Measurements from ENCODE around the gene NXF1. TPM values are rescaled to one million over a fixed set of nuclear protein-coding genes. Genes with fewer than 3 reads are reported as not detected.
A peak's percentile ranks its signal among the peaks of the same experiment; 100 is the strongest.

Gene NXF1
- total and polyA plus RNA-seq, 2 of the 13 experiments (the other 11 are each of a cell fraction or from before 2014, with no cell fraction given) = 30.4 to 30.9 TPM

- TF ChIP-seq TP53 (CRISPR knock-in tag; conservative IDR thresholded peaks at IDR 0.05) (no peak), THAP11 (CRISPR knock-in tag; IDR thresholded peaks at IDR 0.05) (no peak), KLF11 (CRISPR knock-in tag; IDR thresholded peaks at IDR 0.05) (no peak), ZSCAN9 (CRISPR knock-in tag; IDR thresholded peaks at IDR 0.05; ENCODE audit: borderline replicate concordance) (no peak), FIP1L1 (IDR thresholded peaks at IDR 0.05; ENCODE audit: borderline replicate concordance, insufficient read depth, low read depth, low read length) (no peak), TFE3 (CRISPR knock-in tag; IDR thresholded peaks at IDR 0.05) (no peak), RBAK (CRISPR knock-in tag; IDR thresholded peaks at IDR 0.05) (no peak), ZNF20 (CRISPR knock-in tag; IDR thresholded peaks at IDR 0.05) (no peak), ASH2L (IDR thresholded peaks at IDR 0.05; ENCODE audit: insufficient read length, low read depth, low read length) (peak; percentile 55), ZXDC (CRISPR knock-in tag; IDR thresholded peaks at IDR 0.05) (0 out of 2 replicates have a peak, but pooled peaks have one; percentile 30), ZSCAN12 (CRISPR knock-in tag; IDR thresholded peaks at IDR 0.05) (no peak), CC2D1A (CRISPR knock-in tag; IDR thresholded peaks at IDR 0.05) (no peak), ETV5 (CRISPR knock-in tag; IDR thresholded peaks at IDR 0.05; ENCODE audit: borderline replicate concordance) (no peak), ZNF766 (CRISPR knock-in tag; IDR thresholded peaks at IDR 0.05; ENCODE audit: borderline replicate concordance) (no peak), CREM (IDR thresholded peaks at IDR 0.05) (no peak), CREM (CRISPR knock-in tag; IDR thresholded peaks at IDR 0.05) (no peak), GZF1 (CRISPR knock-in tag; IDR thresholded peaks at IDR 0.05) (no peak), ZNF749 (CRISPR knock-in tag; IDR thresholded peaks at IDR 0.05; ENCODE audit: borderline replicate concordance) (no peak), MAFF (IDR thresholded peaks at IDR 0.05; ENCODE audit: low read depth, low read length) (no peak), ZNF720 (CRISPR knock-in tag; IDR thresholded peaks at IDR 0.05) (no peak), AGO2 (optimal IDR thresholded peaks at IDR 0.05; ENCODE audit: low read depth, low read length) (peak; percentile 26), CREB3 (CRISPR knock-in tag; IDR thresholded peaks at IDR 0.05) (no peak), PRDM15 (CRISPR knock-in tag; IDR thresholded peaks at IDR 0.05) (no peak), NFYC (CRISPR knock-in tag; IDR thresholded peaks at IDR 0.05) (no peak)
Measured at GRCh38 chr11:62842171-62842741, 37.0 kb upstream of the NXF1 start (continued).
